LNCAP (cell line): ENCODE results near the gene DNAJB8.

ENCODE experiments used
- TF ChIP-seq, protein P1 (sequence below): fragments of 450-650 bp; IDR thresholded peaks from 2 replicates; pipeline ENCODE4 v1.5.1; 2017; ENCODE audit warnings: mild to moderate bottlenecking

DNAJB8 gene

DNA sequence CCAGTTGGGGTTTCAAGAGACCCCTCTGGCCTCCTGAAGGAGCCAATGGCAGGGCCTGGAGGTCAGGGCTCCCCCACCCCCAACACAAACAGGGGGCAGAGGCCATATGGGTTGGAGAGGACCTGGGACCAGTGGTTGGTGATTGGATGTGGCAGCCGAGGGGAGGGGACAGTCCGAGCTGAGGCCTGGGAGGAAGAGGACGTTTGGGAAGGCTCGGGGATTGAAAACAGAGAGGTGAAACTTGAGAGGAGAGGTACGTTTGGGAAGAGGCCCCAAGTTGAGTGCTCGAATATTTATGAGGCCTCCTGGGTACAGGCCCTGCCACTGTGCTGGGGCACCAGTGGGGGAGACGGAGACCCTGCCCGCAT lies 53.7 kb downstream of the DNAJB8 start:
- TF ChIP-seq, protein P1, sequence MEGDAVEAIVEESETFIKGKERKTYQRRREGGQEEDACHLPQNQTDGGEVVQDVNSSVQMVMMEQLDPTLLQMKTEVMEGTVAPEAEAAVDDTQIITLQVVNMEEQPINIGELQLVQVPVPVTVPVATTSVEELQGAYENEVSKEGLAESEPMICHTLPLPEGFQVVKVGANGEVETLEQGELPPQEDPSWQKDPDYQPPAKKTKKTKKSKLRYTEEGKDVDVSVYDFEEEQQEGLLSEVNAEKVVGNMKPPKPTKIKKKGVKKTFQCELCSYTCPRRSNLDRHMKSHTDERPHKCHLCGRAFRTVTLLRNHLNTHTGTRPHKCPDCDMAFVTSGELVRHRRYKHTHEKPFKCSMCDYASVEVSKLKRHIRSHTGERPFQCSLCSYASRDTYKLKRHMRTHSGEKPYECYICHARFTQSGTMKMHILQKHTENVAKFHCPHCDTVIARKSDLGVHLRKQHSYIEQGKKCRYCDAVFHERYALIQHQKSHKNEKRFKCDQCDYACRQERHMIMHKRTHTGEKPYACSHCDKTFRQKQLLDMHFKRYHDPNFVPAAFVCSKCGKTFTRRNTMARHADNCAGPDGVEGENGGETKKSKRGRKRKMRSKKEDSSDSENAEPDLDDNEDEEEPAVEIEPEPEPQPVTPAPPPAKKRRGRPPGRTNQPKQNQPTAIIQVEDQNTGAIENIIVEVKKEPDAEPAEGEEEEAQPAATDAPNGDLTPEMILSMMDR: no peak
